CD14-positive monocyte (primary cell): ENCODE data around the gene AP2B1. TPM values are rescaled to one million over a fixed set of nuclear protein-coding genes. Genes with fewer than 3 reads are reported as not detected.
A peak's percentile ranks its signal among the peaks of the same experiment; 100 is the strongest.

Source experiments
- DNase-seq, 3 donors: peaks; one replicate each; pipeline ENCODE4 v3.0.0-alpha.2; 2011 to 2022
- H2AFZ ChIP-seq: 2 replicates; pipeline ENCODE4 v1.6.0; 2012; ENCODE audit warnings: mild to moderate bottlenecking, low read depth, low read length, inconsistent platforms; ENCODE audit not compliant: insufficient read depth, poor library complexity, severe bottlenecking
- H3K27ac ChIP-seq, 2 donors: 1 replicate in 1 of 2; 2 replicates in 1 of 2; pipeline ENCODE4 v1.5.1; 2012 to 2013; ENCODE audit warnings: low read length in 2 of 2, control low read depth in 1 of 2, inconsistent platforms in 1 of 2, low read depth in 1 of 2, mild to moderate bottlenecking in 1 of 2
- H3K27me3 ChIP-seq, 2 donors: one replicate each; pipeline versions ENCODE4 v1.6.0 to v1.6.1; 2011 to 2013; ENCODE audit warnings: low read length in 2 of 2; ENCODE audit not compliant: control insufficient read depth in 2 of 2, insufficient read depth in 2 of 2
- H3K36me3 ChIP-seq, 2 donors: replicated peaks in 1 of 2; 1 replicate in 1 of 2; 2 replicates in 1 of 2; pipeline versions ENCODE4 v1.5.1 to v1.6.1; 2012 to 2013; ENCODE audit warnings: low read length in 2 of 2, control low read depth in 1 of 2, inconsistent platforms in 1 of 2, mild to moderate bottlenecking in 1 of 2; ENCODE audit not compliant: insufficient read depth in 2 of 2, control insufficient read depth in 1 of 2
- H3K4me1 ChIP-seq, 2 donors: 1 replicate in 1 of 2; 2 replicates in 1 of 2; pipeline versions ENCODE4 v1.5.1 to v1.6.1; 2012 to 2013; ENCODE audit warnings: low read length in 2 of 2, control low read depth in 1 of 2, inconsistent platforms in 1 of 2, mild to moderate bottlenecking in 1 of 2, moderate library complexity in 1 of 2; ENCODE audit not compliant: insufficient read depth in 2 of 2, control insufficient read depth in 1 of 2
- H3K4me2 ChIP-seq: replicated peaks from 2 replicates; pipeline ENCODE3; 2012; ENCODE audit warnings: low read length, moderate library complexity, mild to moderate bottlenecking; ENCODE audit not compliant: poor library complexity, severe bottlenecking; ENCODE audit errors: extremely low read depth
- H3K4me3 ChIP-seq, 3 experiments: fragments of 200-600 bp in 1 of 3; sonication (generic) in 1 of 3; replicated peaks in 1 of 3; 1 replicate in 2 of 3; 2 replicates in 1 of 3; pipeline ENCODE4 v1.5.1; 2011 to 2013; ENCODE audit warnings: low read length in 3 of 3, mild to moderate bottlenecking in 3 of 3, control low read depth in 2 of 3, low read depth in 2 of 3, inconsistent platforms in 1 of 3, moderate library complexity in 1 of 3
- H3K79me2 ChIP-seq: 2 replicates; pipeline ENCODE4 v1.6.0; 2012; ENCODE audit warnings: mild to moderate bottlenecking, control low read depth, inconsistent platforms, low read length, moderate library complexity; ENCODE audit not compliant: insufficient read depth
- H3K9ac ChIP-seq: 2 replicates; pipeline ENCODE4 v1.6.0; 2017; ENCODE audit warnings: low read length, mild to moderate bottlenecking; ENCODE audit not compliant: insufficient read depth, poor library complexity, severe bottlenecking
- H3K9me3 ChIP-seq, 2 donors: replicated peaks in 1 of 2; 1 replicate in 1 of 2; 2 replicates in 1 of 2; pipeline versions ENCODE4 v1.5.1 to v1.6.1; 2012 to 2013; ENCODE audit warnings: low read length in 2 of 2, control low read depth in 1 of 2; ENCODE audit not compliant: control insufficient read depth in 1 of 2, insufficient read depth in 1 of 2
- H4K20me1 ChIP-seq: 2 replicates; pipeline ENCODE4 v1.6.0; 2012; ENCODE audit warnings: mild to moderate bottlenecking, low read length, control low read depth, moderate library complexity; ENCODE audit not compliant: insufficient read depth
- H3K27ac Mint-ChIP-seq, 7 donors: one replicate each; pipeline ENCODE4 v1.8.0; 2020; ENCODE audit warnings: mild to moderate bottlenecking in 7 of 7, mixed read lengths in 7 of 7, moderate library complexity in 6 of 7, inconsistent platforms in 2 of 7
- H3K27me3 Mint-ChIP-seq, 3 donors: one replicate each; pipeline ENCODE4 v1.8.0; 2021 to 2022; ENCODE audit warnings: low read depth in 3 of 3, mild to moderate bottlenecking in 3 of 3, mixed read lengths in 3 of 3, moderate library complexity in 3 of 3, inconsistent platforms in 1 of 3
- H3K36me3 Mint-ChIP-seq, 2 donors: one replicate each; pipeline ENCODE4 v1.8.0; 2020; ENCODE audit warnings: mixed read lengths in 2 of 2, inconsistent platforms in 1 of 2, mild to moderate bottlenecking in 1 of 2
- H3K4me1 Mint-ChIP-seq: one replicate; pipeline ENCODE4 v1.8.0; 2020; ENCODE audit warnings: mild to moderate bottlenecking, mixed read lengths
- H3K4me3 Mint-ChIP-seq, 2 donors: one replicate each; pipeline ENCODE4 v1.8.0; 2020; ENCODE audit warnings: mild to moderate bottlenecking in 2 of 2, mixed read lengths in 2 of 2, moderate library complexity in 1 of 2
- H3K9me3 Mint-ChIP-seq, 7 donors: one replicate each; pipeline ENCODE4 v1.8.0; 2020 to 2022; ENCODE audit warnings: mixed read lengths in 7 of 7, mild to moderate bottlenecking in 6 of 7, moderate library complexity in 6 of 7, inconsistent platforms in 2 of 7
- WGBS: methylation state at CpG from one replicate; pipeline ENCODE4 v1.1.5; 2013; ENCODE audit warnings: missing lambda C conversion rate; ENCODE audit not compliant: insufficient coverage; 5-methylcytosine and 5-hydroxymethylcytosine counted together
- intact Hi-C, 2 donors: fragments of 100-400 bp; cut with micrococcal nuclease; formaldehyde crosslinking; loops; one replicate each; pipeline versions ENCODE4 v1.15.0 to v1.15.1; 2023
- polyA plus RNA-seq, 3 donors: library from polyadenylated mRNA; depleted of rRNA in 1 of 3; unstranded in 2 of 3; stranded (reverse) in 1 of 3; fragments of 300-500 nt in 2 of 3; fragments of >200 nt in 1 of 3; fragmentation: Illumina TruSeq in 2 of 3; gene quantifications; 1 replicate in 2 of 3; 2 replicates in 1 of 3; pipeline ENCODE4 v1.2.3, GENCODE V29; 2012 to 2021
- small RNA-seq: library from RNA; depleted of rRNA; stranded (forward); fragments of <200 nt; gene quantifications from one replicate; pipeline ENCODE3, GENCODE V24; 2012; ENCODE audit warnings: low read depth; ENCODE audit not compliant: insufficient read length
- TF ChIP-seq, protein P1 (sequence below): fragments of 200-600 bp; IDR thresholded peaks from one replicate; pipeline ENCODE4 v1.8.0; 2022; ENCODE audit warnings: antibody characterized with exemption, mild to moderate bottlenecking

AP2B1 gene
- polyA plus RNA-seq, 3 donors = 28.7 to 44.2 (median 29.4) TPM

DNA sequence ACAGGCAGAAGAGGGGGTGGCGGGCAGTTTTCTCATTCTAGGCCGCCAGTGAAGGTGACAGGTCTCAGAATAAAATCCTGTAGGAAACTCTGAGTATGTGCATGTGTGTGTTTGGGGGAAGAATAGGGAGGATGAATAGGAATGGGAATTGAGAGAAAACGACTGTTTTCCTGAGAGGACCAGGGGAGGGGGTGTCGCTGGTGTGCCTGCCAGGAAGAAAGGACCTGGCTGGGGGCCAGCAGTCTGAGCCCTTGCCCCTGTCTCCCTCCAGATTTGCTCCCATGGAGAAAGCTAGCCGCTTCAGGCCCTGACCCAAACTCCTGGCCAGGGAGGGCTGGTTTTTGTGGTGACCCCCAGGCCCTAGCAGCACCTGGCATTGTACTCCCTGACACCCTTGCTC is 187.9 kb downstream of the AP2B1 start:
- no peaks in the 10 kb centered on the region for H3K79me2 ChIP-seq
- no peak overlapping the region for H3K27ac ChIP-seq
- Mint-ChIP-seq H3K36me3 (no peaks in the 10 kb centered on the region), H3K4me1 (peaks cover 22% of the 10 kb centered on the region), H3K9me3 (peaks cover 0 to 4% (median 0%) of the 10 kb centered on the region in 7 donors), H3K27ac (no peak overlapping the region), H3K27me3 (peaks cover 9 to 28% (median 11%) of the 10 kb centered on the region in 3 donors), H3K4me3 (no peak overlapping the region)
- no peak overlapping the region for H2AFZ ChIP-seq
- intact Hi-C loops = no loop called here
- H3K9ac ChIP-seq = no peak overlapping the region
- no peak overlapping the region for H3K4me3 ChIP-seq
- H3K9me3 ChIP-seq = no peaks in the 10 kb centered on the region
- no peaks in the 10 kb centered on the region for H4K20me1 ChIP-seq
- H3K4me1 ChIP-seq = peaks cover 17% of the 10 kb centered on the region in 2 donors
- H3K27me3 ChIP-seq = peaks cover 0 to 4% of the 10 kb centered on the region in 2 donors
- no peak overlapping the region for H3K4me2 ChIP-seq
- 84% methylated on average over 4 of the region's 5 CpGs for WGBS
- TF ChIP-seq, protein P1, sequence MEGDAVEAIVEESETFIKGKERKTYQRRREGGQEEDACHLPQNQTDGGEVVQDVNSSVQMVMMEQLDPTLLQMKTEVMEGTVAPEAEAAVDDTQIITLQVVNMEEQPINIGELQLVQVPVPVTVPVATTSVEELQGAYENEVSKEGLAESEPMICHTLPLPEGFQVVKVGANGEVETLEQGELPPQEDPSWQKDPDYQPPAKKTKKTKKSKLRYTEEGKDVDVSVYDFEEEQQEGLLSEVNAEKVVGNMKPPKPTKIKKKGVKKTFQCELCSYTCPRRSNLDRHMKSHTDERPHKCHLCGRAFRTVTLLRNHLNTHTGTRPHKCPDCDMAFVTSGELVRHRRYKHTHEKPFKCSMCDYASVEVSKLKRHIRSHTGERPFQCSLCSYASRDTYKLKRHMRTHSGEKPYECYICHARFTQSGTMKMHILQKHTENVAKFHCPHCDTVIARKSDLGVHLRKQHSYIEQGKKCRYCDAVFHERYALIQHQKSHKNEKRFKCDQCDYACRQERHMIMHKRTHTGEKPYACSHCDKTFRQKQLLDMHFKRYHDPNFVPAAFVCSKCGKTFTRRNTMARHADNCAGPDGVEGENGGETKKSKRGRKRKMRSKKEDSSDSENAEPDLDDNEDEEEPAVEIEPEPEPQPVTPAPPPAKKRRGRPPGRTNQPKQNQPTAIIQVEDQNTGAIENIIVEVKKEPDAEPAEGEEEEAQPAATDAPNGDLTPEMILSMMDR = no peak
- no peak for DNase-seq
- H3K36me3 ChIP-seq = no peaks in the 10 kb centered on the region

DNA sequence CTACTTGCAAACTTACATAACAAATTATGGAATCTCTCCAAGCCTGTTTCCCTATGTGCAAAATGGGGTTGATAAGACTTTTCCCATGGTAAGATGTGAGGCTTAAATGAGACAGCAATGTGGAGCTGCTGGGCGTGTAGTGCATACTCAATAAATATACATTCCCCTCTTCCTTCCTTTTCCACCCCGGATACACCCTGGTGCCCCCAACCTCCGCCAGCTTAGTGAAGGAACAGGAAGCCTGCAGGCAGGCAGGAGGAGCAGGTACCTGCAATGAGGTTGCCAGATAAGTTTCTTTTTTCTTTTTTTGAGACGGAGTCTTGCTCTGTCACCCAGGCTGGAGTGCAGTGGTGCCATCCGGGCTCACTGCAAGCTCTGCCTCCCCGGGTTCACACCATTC is 188.5 kb downstream of the AP2B1 start:
- H3K36me3 Mint-ChIP-seq = no peaks in the 10 kb centered on the region
- Histone ChIP-seq H3K4me2 (no peak overlapping the region), H3K9ac (no peak overlapping the region), H3K9me3 (no peaks in the 10 kb centered on the region), H3K27me3 (peaks cover 0 to 4% of the 10 kb centered on the region in 2 donors), H2AFZ (no peak overlapping the region), H3K27ac (no peak overlapping the region), H3K36me3 (no peaks in the 10 kb centered on the region), H4K20me1 (no peaks in the 10 kb centered on the region), H3K4me1 (peaks cover 17% of the 10 kb centered on the region in 2 donors), H3K4me3 (no peak overlapping the region), H3K79me2 (no peaks in the 10 kb centered on the region)
- peaks cover 22% of the 10 kb centered on the region for H3K4me1 Mint-ChIP-seq
- peaks cover 9 to 31% (median 13%) of the 10 kb centered on the region in 3 donors for H3K27me3 Mint-ChIP-seq
- intact Hi-C loops = no loop called here
- peaks cover 0 to 2% (median 0%) of the 10 kb centered on the region in 7 donors for H3K9me3 Mint-ChIP-seq
- TF ChIP-seq, protein P1 = no peak
- no CpG with 5 or more reads among the region's 6 CpGs for WGBS
- H3K4me3 Mint-ChIP-seq = peak overlapping the region in 1 of 2 donors; percentile 26
- DNase-seq = no peak
- H3K27ac Mint-ChIP-seq = no peak overlapping the region

Small RNAs within 50 kb of the gene (small RNA-seq; reads per million reads assigned to genes)
- gene AC004134.1 (not detected), gene AC015911.1 (not detected), gene SNORD7 (25.5 reads per million, percentile 89 among the genes with 10 or more reads in this experiment)

Other genes starting within 250 kb of the AP2B1 start
- gene SLFN11, start 213.7 kb upstream of the AP2B1 start, polyA plus RNA-seq = 10 to 100 TPM; 34.3 to 46.8 (median 45.6) TPM
- 10 to 100 TPM in 2 of 3 donors, 1 to 10 TPM in 1; 8.4 to 19.6 (median 14.5) TPM for gene SLFN12, start 154.8 kb upstream of the AP2B1 start, polyA plus RNA-seq
- gene SLFN13, start 138.6 kb upstream of the AP2B1 start, polyA plus RNA-seq = 1 to 10 TPM; 1.8 to 3.0 (median 2.7) TPM
- under 1 TPM; 0.14 to 0.25 (median 0.24) TPM for gene SLFN12L, start 49.6 kb upstream of the AP2B1 start, polyA plus RNA-seq
- under 1 TPM in 2 of 3 donors, not detected in 1; 0.11 to 0.12 TPM for gene SLFN14, start 26.5 kb upstream of the AP2B1 start, polyA plus RNA-seq
- under 1 TPM; 0.08 to 0.72 (median 0.31) TPM for gene PEX12, start 8.8 kb upstream of the AP2B1 start, polyA plus RNA-seq
- gene RASL10B, start 144.3 kb downstream of the AP2B1 start, polyA plus RNA-seq = not detected
- gene GAS2L2, start 165.9 kb downstream of the AP2B1 start, polyA plus RNA-seq = not detected
- gene C17orf50, start 173.6 kb downstream of the AP2B1 start, polyA plus RNA-seq = under 1 TPM in 1 of 3 donors, not detected in 2; 0.23 TPM
- not detected for gene MMP28, start 208.3 kb downstream of the AP2B1 start, polyA plus RNA-seq
- 10 to 100 TPM in 2 of 3 donors, 1 to 10 TPM in 1; 6.0 to 50.6 (median 16.3) TPM for gene TAF15, start 222.2 kb downstream of the AP2B1 start, polyA plus RNA-seq